Ovary (tissue), 3 donors: ENCODE results near the gene NGF.

Source experiments
- CTCF ChIP-seq, 3 donors: fragments of 450-650 bp in 2 of 3; fragments of 200-600 bp in 1 of 3; IDR thresholded peaks; one replicate each; pipeline versions ENCODE4 v1.5.1 to v1.8.0; 2016 to 2022; ENCODE audit warnings: antibody characterized with exemption in 3 of 3, mild to moderate bottlenecking in 1 of 3
- POLR2A ChIP-seq: fragments of 450-650 bp; IDR thresholded peaks from one replicate; pipeline ENCODE4 v1.6.1; 2017; ENCODE audit warnings: antibody characterized with exemption, mild to moderate bottlenecking, moderate library complexity
- donor health status: DM: no; HTN: no; CAD: no.

- TF ChIP-seq POLR2A (no peak), CTCF (IDR thresholded peaks at IDR 0.05) (no peak)
These were observed 5.0 kb downstream of the NGF start for GRCh38 chr1:115332813-115333608.
